ENCODE measurements around the gene SRC.

The SRC gene

GRCh38 chr20:37413379-37413778 lies 67.4 kb downstream of the SRC start:
- no peak for DNase-seq (ENCODE audit: low spot score)

DNA sequence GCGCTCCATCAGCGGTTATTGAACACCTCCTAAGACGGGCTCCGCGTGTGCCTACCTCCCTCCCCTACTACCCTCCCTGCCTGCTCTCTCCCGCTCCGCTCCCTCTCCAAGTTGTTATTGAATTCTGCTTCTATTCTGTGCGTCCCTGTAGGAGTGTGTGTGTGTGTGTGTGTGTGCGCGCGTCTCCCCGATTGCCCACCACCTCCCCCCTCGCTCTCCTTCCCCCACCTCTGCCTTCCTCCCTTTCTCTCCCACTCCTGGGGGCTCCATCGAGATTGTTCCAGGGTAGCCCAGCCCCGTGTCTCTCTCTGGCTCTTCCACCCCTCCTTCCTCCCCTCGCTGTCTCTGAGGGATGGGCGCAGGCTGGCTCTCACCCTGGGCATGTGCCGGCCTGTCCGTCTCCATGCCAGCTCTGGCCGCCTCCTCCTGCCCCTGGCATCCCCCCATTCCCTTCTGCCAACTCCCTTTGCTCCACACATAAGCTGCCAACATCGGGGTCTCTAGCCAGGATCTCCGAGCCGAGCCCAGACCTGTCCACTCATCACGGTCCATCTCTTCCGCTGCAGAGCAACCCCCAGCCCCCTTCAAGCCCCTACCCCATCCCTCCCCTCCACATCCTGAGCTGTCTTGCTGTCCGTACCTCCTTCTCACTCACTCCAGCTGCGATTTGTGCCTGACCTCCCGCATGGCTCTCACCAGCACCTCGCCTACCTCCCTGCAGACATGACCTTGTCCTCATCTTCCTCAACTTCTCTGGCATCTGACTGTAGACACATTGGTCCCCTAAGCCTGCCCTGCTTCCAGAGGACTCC lies 68.5 kb downstream of the SRC start:
- DNase-seq (ENCODE audit: low spot score) = no peak

GRCh38 chr20:37415118-37416085 lies 69.5 kb downstream of the SRC start:
- no peak for DNase-seq (ENCODE audit: low spot score)

- no peak for DNase-seq (ENCODE audit: low spot score)
These were observed 70.3 kb downstream of the SRC start for GRCh38 chr20:37416100-37416847.

DNA sequence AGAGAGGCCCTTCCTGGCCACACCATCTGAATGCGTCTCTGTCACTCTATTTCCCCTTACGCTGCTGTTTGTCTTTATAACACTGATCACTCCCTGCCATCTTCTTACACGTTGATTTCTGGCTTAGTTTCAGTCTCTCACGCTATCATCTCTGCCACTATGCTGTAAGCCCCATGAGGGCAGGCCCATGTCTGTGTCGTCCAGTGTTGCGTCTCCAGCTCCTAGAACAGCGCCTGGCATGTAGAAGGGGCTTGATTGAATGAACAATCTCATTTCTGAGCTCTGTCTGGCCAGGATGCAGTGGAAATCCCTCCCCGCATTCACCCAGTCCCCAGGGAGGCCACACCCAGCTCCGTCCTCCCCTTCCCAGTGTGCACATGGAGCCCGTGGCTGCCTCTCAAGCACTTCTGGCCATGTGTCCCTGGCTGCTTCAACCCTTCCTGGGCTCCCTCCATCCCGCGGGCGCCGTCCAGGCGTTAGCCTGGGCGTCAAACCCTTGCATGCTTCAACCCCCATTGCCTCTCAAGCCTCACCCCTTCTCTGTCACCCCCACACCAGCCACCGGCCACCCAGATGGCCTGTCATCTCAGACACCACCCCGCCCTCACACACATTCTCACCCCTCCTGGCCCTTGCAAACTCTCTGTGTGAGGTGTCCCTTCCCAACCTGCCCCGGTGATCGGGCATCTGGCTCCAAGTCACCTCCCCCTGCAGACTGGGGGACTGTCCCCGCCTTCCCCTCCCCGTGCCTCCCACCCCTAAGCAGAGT lies 71.1 kb downstream of the SRC start:
- no peak for DNase-seq (ENCODE audit: low spot score)

DNA sequence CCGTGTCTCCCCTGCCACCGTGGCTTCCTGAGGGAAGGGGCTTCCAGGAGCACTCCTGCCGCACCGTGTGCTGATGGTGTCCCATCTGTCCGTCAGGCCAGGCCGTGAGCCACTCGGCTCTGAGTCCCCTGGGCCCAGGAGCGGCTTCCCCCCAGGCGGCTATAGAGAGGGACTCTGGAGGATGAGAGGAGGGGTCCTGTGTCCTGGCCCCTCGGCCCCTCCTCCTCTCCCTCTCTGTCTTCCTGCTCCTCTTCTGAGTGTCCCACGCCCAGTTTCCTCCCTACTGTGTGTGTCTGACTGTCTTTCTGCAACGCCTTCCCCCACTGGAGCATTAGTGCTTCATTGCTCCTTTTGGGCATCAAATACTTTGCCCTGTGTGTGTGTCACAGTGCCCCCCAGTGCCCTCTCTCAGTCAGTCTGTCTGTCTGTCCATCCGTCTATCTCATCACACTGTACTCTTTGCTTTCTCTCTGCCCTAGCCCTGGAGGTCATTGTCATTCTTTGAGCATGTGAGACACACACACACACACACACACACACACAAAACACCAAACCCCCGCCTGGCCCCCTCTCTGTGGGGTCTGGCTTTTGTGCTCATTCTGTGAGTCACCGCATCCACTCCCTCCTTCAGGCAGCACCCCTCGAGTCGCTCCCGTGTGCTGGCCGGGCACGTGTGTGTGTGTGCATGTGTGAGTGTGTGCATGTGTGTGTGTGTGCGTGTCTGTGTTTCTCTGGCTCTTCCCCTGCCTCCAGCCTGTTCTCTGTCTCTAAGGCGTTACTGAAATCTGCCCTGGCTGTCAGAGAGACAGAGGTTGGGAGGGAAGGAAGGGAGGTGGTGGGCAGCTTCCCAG lies 71.9 kb downstream of the SRC start:
- DNase-seq (ENCODE audit: low spot score) = no peak

GRCh38 chr20:37418591-37419109 lies 72.7 kb downstream of the SRC start:
- no peak for DNase-seq (ENCODE audit: low spot score)

GRCh38 chr20:37419307-37419706 lies 73.4 kb downstream of the SRC start:
- no peak for DNase-seq (ENCODE audit: low spot score)

DNA sequence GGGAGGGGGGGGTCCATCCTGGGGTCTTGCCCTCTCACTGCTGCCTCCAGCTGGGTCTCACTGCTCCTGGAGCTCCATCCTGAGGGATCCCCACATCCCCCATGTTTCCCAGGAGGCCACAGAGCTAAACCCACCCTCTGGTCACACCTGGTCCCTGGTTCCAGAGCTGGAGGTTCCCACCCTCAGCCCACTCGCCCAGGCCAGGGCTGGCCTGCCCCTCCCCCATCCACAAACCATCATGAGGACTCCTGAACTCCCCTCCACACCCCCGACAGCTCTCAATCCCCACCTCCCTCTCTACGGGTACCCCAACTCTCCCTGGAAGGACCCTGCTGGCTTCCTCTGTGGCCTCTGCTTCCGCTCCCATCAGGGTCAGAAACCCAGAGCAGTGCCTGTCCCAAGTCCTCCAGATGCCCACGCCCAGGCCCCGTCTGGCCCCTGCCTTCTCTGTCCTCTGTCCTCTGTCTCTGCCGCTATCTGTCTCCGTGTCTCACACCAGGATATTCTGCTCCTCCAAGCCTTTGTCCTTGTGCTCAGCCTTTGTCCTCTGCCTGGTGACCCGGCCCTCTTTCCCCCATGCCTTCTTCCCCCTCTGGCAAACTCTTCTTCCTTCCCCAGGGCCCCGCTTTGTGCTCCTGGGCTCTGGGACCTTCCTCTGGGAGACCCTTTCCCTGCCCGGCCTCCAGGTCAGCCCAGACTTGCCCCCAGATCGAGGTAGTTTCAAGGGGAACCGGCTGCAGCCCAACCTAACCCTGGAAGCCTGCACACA lies 74.0 kb downstream of the SRC start:
- DNase-seq (ENCODE audit: low spot score) = no peak

DNA sequence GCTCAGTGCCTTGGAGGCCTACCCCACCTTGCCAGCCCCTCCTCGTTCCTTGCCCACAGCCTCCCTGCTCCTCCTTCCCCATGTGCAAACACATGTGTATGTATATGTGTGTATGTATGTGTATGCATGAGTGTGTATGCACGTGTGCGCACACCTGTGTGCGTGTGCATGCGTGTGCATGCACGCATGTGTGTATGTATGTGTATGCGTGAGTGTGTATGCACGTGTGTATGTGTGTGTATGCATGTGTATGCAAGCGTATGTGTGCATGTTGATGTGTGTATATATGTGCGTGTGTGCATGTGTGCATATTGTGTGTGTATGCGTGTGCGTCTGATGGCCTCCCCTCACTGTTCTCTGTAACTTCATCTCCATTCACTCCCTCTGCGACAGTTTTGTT lies 74.7 kb downstream of the SRC start:
- no peak for DNase-seq (ENCODE audit: low spot score)

- DNase-seq (ENCODE audit: low spot score) = no peak
These were observed 75.3 kb downstream of the SRC start for GRCh38 chr20:37421060-37421905.

DNA sequence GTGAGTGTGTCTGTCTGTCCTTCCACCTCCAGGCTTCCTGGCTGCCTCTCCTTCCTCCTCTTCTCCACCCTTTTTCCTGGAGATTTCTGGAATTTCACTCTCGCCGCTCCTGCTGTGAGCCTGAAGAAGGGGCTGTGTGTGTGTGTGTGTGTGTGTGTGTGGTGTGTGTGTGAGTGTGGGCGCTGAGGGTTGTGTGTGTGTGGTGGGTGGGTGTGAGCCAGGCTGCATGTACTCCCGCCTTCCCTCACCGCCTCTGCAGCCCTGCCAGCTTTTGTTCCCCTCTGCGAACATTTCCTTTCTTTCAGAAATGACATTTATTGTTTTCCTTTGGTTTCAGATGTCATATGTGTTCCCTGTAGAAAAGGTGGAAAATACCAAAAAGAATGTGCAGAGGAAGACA lies 76.0 kb downstream of the SRC start:
- no peak for DNase-seq (ENCODE audit: low spot score)

DNA sequence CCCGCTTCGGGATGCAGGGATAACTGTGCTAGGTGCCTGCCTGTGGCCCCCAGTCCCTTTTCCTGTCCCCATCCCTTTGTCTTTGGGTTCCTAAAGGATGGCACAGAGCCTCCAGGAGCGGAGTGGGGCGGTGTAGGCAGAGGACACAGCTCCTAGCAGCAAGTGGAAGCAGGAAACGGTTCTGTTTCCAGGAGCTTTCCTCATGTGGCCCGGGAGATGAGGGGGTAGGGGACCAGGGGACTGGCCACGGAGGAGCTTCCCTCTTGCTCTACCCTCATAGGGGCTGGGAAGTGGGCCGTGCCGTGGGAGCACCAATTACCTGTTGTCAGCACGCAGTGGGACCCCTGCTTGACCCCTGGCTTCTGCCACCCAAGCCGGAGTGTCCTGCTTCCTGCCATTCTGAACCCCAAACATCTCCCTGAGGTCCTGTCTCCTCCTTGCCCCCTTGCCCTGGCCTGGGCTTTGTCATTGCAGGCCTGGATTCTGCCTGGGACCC lies 76.9 kb downstream of the SRC start:
- no peak for DNase-seq (ENCODE audit: low spot score)

GRCh38 chr20:37423545-37423944 lies 77.6 kb downstream of the SRC start:
- no peak for DNase-seq (ENCODE audit: low spot score)

- no peak for DNase-seq (ENCODE audit: low spot score)
These were observed 78.3 kb downstream of the SRC start for GRCh38 chr20:37424062-37424851.

- DNase-seq (ENCODE audit: low spot score) = no peak
These were observed 79.2 kb downstream of the SRC start for GRCh38 chr20:37425103-37425625.

- DNase-seq (ENCODE audit: low spot score) = no peak
These were observed 80.2 kb downstream of the SRC start for GRCh38 chr20:37426106-37426505.
